ENCODE results near the gene KRT78.

The KRT78 gene

DNA sequence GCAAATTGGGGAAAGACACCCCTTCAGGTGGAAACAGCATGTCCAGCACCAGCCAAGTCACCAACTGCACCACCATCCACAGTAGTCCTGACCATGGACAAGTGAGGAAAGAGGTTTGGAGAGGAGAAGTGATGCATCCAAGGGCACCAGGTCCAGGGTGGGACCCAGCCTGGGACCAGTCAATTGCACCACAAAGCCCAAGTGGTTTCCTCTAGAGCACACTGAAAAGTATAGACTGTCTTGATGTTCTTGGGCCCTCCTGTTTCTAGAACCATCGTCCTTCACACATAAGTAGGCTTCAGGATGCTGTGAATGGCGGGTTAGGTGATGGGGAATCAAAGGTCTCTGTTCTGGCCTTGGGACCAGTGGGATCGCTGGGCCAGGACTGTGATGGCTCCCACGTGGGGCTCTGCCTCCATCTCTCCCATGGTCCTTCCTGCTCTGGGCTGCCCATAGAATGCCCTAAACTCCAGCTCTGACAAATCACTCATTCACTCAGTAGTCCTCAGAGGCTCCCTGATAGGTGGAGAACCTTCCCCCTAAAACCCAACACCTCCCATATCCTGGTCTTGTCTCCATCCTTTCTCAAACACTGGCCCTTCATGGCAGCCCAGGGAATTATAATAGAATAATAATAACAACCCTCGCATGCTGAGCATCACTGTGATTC, 23.9 kb downstream of the KRT78 start:
- no peaks in the 10 kb centered on the region for H3K27me3 Mint-ChIP-seq
- no peak overlapping the region for H3K4me3 Mint-ChIP-seq
- no peaks in the 10 kb centered on the region for H3K9me3 Mint-ChIP-seq
- no peak overlapping the region for H3K27ac Mint-ChIP-seq
- peaks cover 12% of the 10 kb centered on the region for H3K4me1 Mint-ChIP-seq
- H3K36me3 Mint-ChIP-seq: no peaks in the 10 kb centered on the region

DNA sequence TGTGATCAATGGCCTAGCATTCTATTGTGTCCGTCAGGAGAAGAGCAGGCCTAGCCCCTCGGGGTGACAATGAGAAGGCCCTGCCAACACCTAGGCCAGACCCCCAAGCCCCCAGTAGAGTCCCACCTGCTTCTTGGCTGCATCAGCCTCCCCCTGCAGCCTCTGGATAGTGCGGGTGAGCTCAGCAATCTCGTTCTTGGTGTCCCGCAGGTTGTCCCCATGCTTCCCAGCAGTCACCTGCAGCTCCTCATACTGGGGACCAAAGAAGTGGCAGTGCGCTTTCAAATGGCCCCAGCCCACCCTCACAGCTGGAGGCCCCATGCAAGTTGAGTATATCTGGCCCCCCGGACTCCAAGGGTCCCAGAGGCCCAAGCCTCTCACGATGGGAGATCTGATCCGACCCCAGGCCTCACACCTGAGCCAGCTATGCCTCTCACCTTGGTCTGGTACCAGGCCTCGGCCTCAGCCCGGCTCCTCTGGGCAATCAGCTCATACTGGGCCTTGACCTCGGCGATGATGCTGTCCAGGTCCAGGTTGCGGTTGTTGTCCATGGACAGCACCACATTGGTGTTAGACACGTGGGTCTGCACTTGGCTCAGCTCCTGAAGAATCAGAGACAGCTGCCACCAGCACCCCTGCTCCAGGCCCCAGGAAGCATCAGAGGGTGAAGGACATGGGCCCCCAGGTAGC, 24.9 kb downstream of the KRT78 start:
- Mint-ChIP-seq H3K9me3 (no peaks in the 10 kb centered on the region), H3K4me1 (peaks cover 8% of the 10 kb centered on the region), H3K36me3 (no peaks in the 10 kb centered on the region), H3K27ac (no peak overlapping the region), H3K27me3 (no peaks in the 10 kb centered on the region), H3K4me3 (no peak overlapping the region)

DNA sequence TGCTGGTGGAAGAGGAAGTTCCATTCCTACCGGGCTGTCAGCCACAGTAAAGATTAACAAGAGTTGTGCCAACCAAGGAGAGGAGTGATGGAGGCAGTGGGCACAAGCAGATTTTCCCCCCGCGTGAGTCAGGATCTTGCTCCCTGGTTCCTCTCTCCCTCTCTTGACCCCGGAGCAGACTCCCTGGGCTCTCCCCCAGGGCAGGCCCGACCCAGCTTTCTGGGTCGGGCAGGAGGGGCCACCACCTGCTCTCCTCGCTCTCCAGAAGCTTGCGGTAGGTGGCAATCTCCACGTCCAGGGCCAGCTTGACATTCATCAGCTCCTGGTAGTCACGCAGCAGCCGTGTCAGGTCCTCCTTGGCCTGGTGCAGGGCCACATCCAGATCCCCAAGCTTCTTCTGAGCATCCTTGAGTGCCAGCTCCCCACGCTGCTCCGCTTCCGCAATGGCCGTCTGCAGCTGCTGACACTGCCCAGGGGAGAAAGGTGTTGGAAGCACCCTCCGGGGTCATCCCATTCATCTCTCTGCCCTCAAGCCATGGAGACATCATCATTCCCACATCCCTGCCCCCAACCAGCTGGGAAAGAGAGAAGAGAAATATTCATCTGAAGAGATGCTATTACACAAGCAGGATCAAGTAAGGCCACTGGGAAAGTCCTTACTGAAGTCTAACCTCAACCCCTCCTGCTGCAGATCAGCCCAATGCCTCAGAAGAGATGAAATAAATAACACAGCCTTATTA, 25.9 kb downstream of the KRT78 start:
- peaks cover 8% of the 10 kb centered on the region for H3K4me1 Mint-ChIP-seq
- H3K9me3 Mint-ChIP-seq: no peaks in the 10 kb centered on the region
- H3K27me3 Mint-ChIP-seq: no peaks in the 10 kb centered on the region
- no peak overlapping the region for H3K4me3 Mint-ChIP-seq
- no peaks in the 10 kb centered on the region for H3K36me3 Mint-ChIP-seq
- H3K27ac Mint-ChIP-seq: no peak overlapping the region

DNA sequence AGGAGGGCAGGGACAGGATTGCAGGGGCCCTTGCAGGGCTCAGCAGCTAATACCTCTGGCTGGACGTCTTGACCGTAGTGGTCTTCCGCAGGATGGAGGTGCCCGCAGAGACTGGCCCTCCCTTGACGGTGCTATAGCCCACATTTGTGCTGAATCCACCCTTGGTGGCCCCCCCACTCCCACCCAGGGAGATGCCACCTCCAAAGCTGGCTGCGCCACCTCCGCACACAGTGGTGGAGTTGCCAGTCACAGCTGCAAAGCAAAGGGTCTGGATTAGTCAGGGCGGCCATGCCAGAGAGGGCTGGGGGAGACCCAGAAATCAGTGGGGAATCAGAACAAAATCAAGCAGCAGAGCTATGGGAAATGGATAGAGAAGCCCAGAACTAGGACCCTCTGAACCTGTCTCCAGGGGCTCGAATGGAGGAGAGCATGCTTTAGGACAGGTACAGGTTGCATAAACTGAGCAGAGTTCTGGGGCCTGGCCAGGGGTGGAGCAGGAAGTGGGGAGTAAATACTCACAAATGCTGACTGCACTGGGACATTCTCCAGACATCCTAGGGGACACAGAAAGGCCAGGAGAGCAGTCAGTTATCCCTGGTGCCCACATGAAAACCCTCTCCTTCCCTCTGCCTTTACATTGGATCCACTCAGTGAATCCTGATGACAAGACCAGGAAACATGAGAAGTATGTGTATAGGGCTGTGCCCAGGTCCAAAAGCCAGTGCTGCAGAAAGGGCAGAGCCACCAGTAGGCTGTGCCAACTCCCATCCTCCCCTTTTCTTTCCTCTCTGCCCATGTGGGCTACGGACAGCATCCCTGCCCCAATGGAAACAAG, 26.8 kb downstream of the KRT78 start:
- H3K4me1 Mint-ChIP-seq: peaks cover 16% of the 10 kb centered on the region
- no peaks in the 10 kb centered on the region for H3K36me3 Mint-ChIP-seq
- H3K4me3 Mint-ChIP-seq: no peak overlapping the region
- H3K27ac Mint-ChIP-seq: no peak overlapping the region
- no peaks in the 10 kb centered on the region for H3K9me3 Mint-ChIP-seq
- no peaks in the 10 kb centered on the region for H3K27me3 Mint-ChIP-seq

DNA sequence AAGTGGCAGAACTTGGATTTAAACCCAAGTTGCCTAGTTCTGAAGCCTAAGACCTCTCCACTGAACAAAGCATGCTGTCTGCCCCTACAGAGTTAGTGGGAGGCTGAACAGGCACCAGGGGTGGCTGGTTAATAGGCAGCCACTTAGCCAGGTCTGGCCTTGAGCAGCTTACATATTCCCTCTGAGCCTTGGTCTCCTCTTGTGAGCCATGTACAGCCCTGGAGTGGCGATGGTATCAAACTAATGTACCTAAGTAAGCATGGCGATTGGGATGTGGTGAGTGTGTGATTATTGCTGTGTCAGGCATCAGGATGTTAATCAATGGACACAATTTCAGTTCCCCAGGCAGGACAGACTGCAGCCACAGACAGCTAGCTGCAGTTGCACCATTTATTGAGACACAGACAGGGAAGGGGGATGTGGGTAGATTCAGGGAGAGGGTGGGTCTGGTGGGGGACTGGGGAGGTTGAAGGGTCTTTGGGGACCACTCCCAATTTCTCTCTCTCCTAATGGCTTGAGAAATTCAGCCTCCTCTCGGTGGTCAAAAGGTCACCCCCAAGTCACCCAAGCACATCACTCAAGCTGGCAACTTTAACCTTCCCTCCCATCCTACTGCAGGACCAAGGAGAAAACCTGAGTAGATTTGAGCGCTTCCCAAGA, 27.6 kb downstream of the KRT78 start:
- Mint-ChIP-seq H3K9me3 (no peaks in the 10 kb centered on the region), H3K27me3 (no peaks in the 10 kb centered on the region), H3K27ac (no peak overlapping the region), H3K4me1 (peaks cover 16% of the 10 kb centered on the region), H3K4me3 (no peak overlapping the region), H3K36me3 (no peaks in the 10 kb centered on the region)

DNA sequence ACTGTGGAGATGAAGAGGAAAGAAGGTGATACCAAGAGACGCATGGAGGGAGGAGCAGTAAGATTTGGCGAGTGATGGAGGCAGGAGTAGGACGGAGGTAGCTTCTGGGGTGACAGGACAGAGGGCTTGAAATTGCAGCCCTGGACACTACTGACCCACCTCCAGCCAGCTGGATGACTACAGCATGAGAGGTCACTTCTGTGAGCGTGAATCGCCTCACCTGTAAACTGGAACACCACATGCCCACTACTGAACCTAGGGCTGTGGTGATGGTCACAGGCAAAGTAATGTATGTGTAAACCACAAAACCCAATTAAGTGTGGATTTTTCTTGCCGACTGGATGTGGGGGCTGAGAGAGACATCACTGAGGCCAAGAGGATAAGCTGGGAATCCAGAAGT, 28.3 kb downstream of the KRT78 start:
- H3K9me3 Mint-ChIP-seq: no peaks in the 10 kb centered on the region
- H3K4me1 Mint-ChIP-seq: peaks cover 16% of the 10 kb centered on the region
- no peak overlapping the region for H3K4me3 Mint-ChIP-seq
- no peaks in the 10 kb centered on the region for H3K27me3 Mint-ChIP-seq
- H3K27ac Mint-ChIP-seq: no peak overlapping the region
- no peaks in the 10 kb centered on the region for H3K36me3 Mint-ChIP-seq

DNA sequence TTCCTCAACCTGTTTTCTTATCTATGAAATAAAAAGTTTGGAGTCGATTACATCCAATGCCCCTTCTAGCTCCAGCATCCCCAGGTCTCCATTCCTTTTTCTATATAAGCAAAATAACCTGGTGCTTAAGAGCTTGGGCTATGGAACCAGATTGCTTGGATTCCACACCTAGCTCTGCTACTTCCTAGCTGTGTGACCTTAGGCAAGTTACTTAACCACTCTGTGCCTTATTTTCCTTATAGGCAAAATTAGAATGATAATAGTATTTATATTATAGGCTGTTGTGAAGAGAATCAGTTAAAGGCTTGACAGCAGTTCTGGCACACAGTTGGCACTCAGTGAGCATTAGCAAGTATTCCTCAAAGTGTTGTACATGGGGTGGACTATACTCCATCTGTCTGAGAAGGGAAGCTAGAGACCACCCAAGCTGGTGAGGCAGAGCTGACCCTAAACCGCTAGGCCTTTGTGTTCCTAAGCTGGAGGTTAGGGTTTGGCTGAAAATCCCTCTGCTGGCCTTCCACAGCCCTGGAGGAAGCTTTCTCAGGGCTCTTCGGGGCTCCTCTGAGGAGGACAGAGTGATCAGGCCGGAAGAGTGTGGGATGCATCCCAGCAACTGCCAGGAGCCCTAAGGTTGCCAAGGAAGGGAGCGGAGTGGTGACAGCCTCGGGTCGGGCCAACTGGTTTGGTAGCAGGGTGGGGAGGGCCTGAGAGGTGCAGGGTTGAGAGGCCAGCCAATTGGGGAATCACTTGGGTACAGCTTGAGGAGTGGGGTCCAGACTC, 28.9 kb downstream of the KRT78 start:
- Mint-ChIP-seq H3K9me3 (no peaks in the 10 kb centered on the region), H3K27me3 (no peaks in the 10 kb centered on the region), H3K27ac (no peak overlapping the region), H3K4me1 (peaks cover 16% of the 10 kb centered on the region), H3K4me3 (no peak overlapping the region), H3K36me3 (no peaks in the 10 kb centered on the region)

DNA sequence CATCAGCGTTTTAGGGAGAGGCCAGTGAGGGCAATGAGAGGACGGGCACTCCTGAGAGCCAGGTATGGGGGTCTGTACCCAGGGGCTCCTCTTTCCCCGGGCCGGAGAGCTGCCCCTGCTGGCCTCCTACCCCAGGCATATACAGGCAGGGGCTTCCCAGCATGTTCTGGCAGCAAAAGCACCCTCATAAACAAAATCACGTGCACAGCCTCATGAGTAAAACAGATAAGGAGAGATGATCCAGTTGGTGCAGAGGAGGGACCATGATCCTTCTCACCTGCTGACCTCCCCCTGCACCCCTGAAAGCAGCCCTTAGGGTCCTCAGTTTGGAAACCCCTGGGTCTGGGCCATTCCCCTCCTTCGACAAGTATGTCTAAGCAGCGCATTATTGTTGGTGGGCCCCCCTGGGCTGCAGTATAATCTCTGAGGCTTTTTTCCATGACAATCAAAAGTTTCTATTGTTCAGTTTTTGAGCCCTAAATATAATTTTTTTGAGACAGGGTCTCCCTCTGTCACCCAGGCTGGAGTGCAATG, 29.8 kb downstream of the KRT78 start:
- H3K4me3 Mint-ChIP-seq: no peak overlapping the region
- no peak overlapping the region for H3K27ac Mint-ChIP-seq
- H3K36me3 Mint-ChIP-seq: no peaks in the 10 kb centered on the region
- H3K4me1 Mint-ChIP-seq: peaks cover 16% of the 10 kb centered on the region
- no peaks in the 10 kb centered on the region for H3K9me3 Mint-ChIP-seq
- H3K27me3 Mint-ChIP-seq: no peaks in the 10 kb centered on the region

DNA sequence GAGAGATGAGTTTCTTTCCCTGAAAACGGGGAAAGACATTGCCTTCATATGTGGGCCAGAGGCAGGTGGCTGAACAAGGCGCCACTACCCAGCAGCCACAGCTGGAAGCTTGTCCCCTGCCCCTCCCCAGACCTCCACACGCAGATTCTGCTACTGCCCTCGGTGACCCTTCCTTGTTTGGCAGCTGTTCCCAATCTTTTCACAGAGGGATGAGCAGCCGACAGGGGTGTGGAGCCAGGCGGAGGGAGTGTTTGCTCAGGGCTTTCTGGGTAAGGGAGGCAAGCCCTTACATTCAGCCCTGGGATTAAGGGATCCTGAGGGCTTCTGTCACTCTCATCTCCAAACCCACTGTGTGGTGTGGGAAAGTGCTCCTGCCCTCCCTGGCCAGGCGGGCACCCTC, 30.4 kb downstream of the KRT78 start:
- Mint-ChIP-seq H3K4me1 (peaks cover 16% of the 10 kb centered on the region), H3K9me3 (no peaks in the 10 kb centered on the region), H3K4me3 (no peak overlapping the region), H3K36me3 (no peaks in the 10 kb centered on the region), H3K27ac (no peak overlapping the region), H3K27me3 (no peaks in the 10 kb centered on the region)

DNA sequence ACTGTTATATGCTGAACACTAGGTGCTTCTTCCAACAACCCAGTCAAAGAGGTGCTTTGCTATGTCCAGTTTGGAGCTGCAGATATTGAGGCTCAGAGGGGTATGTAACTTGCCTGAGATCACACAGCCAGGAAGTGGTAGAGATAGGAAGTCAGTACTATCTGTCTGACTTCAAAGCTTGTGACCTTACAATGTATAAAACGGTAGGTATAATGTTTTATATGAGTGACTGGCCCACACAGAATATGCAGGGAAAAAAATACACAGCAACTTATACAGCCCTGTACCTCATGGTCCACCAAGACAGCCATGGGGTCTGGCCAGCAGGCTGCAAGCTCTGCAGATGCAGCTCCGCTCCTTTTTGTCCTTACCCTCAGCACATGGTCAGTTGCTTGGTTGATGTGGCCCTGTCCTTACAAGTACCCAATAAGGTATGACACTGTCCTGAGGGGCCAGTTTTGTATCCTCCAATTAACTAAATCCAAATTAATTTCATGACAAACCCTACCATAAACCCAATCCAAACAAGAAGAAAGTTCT, 31.0 kb downstream of the KRT78 start:
- H3K36me3 Mint-ChIP-seq: no peaks in the 10 kb centered on the region
- H3K4me1 Mint-ChIP-seq: peaks cover 16% of the 10 kb centered on the region
- H3K4me3 Mint-ChIP-seq: peak overlapping the region; percentile 30
- H3K9me3 Mint-ChIP-seq: no peaks in the 10 kb centered on the region
- no peaks in the 10 kb centered on the region for H3K27me3 Mint-ChIP-seq
- no peak overlapping the region for H3K27ac Mint-ChIP-seq

DNA sequence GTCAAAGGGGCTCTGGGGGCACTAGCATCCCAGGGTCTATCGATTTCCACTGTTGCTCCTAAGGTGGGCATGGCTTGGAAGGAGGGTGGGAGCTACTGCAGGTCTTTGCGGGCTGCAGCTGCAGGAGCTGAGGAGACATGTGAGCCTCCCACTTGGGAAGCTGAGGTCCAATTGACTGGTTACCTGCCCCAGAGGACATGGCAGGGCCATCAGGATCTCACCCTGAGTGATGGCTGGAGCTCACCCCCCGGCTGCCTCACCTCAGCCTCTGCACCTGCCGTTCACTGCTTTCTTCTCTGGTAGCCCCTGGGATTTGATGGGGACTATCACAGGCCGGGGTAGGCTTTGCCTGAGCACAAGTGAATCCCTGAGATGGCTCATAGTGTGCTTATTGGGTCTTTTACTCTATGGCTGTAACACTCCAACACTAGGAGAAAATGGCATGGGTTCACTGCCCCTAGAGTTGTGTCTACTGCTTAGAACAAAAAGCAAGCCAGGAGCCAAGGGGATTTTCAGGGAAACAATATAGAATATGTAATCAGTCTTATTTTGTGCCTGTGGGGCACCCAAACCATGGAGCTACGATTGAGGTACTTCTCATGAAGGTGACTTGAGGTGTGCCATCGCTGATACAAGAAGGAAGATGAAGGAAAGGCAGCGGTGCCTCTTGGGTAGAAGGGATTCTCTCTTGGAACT, 31.6 kb downstream of the KRT78 start:
- Mint-ChIP-seq H3K4me3 (peak overlapping the region; percentile 30), H3K36me3 (no peaks in the 10 kb centered on the region), H3K4me1 (peaks cover 16% of the 10 kb centered on the region), H3K27me3 (no peaks in the 10 kb centered on the region), H3K9me3 (no peaks in the 10 kb centered on the region), H3K27ac (no peak overlapping the region)

DNA sequence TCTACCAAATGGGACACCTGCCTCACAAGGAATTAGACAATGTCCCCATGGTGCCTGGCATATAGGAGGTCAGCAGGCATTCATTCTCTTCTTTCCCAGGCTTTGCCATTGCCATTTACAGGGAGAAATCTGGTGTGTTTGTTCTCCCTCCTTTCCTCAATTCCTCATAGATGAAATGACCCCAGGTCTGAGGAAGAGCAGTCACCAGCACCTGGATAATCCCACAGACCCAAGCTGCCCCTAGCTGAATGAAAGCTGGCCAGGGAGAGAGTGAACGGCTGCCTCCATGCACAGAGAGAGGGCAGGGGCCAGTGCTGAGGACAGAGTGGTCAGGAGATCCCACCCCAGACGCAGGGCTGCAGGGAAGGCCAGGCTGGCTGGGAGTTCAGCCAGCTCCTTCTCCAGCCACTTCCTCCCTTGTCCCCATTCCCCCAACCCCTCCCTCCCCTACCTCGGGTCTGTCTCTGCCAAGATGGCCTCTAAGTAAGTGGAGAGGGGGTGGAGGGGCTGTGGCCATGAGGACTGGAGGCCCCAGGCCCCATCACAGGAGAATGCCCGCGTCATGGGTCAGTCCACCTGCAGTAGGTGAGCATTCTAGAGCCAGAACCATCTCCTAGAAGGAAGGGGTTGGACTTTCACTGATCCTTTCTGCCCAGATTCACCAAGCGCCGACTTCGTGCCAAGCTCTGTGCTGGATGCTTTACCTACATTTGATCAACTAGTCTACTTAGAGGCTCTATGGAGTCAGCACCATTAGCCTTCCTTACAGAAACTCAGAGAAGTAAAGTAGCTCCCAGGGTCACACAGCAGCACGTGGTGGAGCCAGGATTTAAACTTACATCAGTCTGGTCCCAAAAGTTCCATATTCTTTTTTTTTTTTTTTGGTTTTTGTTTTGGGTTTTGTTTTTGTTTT, 32.9 kb downstream of the KRT78 start:
- Mint-ChIP-seq H3K27me3 (no peaks in the 10 kb centered on the region), H3K4me3 (no peak overlapping the region), H3K36me3 (no peaks in the 10 kb centered on the region), H3K4me1 (peaks cover 16% of the 10 kb centered on the region), H3K9me3 (no peaks in the 10 kb centered on the region), H3K27ac (no peak overlapping the region)

DNA sequence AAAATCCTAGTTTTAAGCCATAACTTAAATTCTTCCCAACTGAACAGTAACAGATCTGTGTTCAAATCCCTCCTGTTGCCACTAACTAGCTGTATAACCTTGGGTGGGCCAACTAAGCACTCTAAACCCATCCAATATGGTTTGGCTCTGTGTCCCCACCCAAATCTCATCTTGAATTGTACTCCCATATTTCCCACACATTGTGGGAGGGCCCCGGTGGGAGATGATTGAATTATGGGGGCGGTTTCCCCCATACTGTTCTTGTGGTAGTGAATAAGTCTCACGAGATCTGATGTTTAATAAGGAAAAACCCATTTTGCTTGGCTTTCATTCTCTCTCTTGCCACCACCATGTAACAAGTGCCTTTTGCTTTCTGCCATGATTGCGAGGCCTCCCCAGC, 33.6 kb downstream of the KRT78 start:
- H3K4me3 Mint-ChIP-seq: no peak overlapping the region
- no peaks in the 10 kb centered on the region for H3K9me3 Mint-ChIP-seq
- no peaks in the 10 kb centered on the region for H3K36me3 Mint-ChIP-seq
- peaks cover 16% of the 10 kb centered on the region for H3K4me1 Mint-ChIP-seq
- H3K27me3 Mint-ChIP-seq: no peaks in the 10 kb centered on the region
- H3K27ac Mint-ChIP-seq: no peak overlapping the region
